Lower leg skin (tissue), 3 donors: ENCODE measurements around the gene MTM1.

Experiments
- POLR2A ChIP-seq, 2 donors: fragments of 450-650 bp; IDR thresholded peaks; one replicate each; pipeline ENCODE4 v1.6.1; 2016 to 2017; ENCODE audit warnings: antibody characterized with exemption in 2 of 2, mild to moderate bottlenecking in 1 of 2, moderate library complexity in 1 of 2
- TF ChIP-seq, protein P1 (sequence below), 3 donors: fragments of 450-650 bp; IDR thresholded peaks; one replicate each; pipeline ENCODE4 v1.5.1; 2016; ENCODE audit warnings: antibody characterized with exemption in 3 of 3, mild to moderate bottlenecking in 3 of 3, moderate library complexity in 2 of 3

DNA sequence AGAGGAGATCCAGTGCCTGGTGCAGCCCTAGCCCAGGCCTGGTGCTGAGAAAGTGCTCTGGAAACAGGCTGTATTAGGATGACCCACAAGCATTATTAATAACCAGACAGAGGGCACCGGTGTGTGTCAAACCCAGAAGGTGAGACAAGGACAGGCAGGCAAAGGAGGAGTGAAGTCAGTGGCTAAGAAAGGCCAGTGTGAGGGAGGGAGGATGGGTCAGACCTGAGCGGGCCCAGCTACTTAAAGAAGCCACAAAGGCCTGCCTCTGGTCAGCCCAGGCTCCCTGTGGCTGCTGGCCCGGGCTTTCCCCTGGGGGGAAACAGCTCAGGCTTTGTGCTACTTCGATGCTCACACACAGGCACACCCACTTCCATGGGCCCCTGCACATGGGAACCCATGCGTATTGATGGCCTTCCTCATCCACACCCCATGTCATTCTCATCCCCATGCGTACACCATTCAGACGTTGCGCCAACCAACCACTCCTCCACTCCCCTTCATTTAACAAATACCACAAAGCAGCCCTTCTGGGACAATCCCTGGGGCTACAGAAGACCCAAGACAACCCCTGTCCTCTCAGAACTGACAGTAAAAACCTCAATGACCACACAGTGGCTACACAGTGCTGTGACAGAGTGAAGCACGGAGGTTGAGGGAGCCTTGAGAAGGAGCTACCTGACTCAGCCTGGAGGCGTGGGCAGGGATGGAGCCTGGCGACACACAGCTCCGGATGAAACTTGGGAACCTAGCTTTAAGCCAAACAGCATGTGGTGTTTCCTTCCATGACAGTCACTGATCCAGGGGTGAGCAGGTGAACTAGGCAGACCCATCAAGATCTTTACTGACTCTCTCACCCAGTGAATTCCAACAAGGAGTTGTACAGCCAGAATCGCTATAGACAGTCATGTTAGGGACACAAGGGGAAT lies 24.9 kb upstream of the MTM1 start:
- TF ChIP-seq, protein P1, sequence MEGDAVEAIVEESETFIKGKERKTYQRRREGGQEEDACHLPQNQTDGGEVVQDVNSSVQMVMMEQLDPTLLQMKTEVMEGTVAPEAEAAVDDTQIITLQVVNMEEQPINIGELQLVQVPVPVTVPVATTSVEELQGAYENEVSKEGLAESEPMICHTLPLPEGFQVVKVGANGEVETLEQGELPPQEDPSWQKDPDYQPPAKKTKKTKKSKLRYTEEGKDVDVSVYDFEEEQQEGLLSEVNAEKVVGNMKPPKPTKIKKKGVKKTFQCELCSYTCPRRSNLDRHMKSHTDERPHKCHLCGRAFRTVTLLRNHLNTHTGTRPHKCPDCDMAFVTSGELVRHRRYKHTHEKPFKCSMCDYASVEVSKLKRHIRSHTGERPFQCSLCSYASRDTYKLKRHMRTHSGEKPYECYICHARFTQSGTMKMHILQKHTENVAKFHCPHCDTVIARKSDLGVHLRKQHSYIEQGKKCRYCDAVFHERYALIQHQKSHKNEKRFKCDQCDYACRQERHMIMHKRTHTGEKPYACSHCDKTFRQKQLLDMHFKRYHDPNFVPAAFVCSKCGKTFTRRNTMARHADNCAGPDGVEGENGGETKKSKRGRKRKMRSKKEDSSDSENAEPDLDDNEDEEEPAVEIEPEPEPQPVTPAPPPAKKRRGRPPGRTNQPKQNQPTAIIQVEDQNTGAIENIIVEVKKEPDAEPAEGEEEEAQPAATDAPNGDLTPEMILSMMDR (IDR thresholded peaks at IDR 0.05), result no peak
- TF ChIP-seq POLR2A (IDR thresholded peaks at IDR 0.05), result no peak
